Activated naive CD4-positive, alpha-beta T cell treated with anti-CD3 and anti-CD28 coated beads, Interleukin-2, amount 50 U/mL, for 24 hours (primary cell): ENCODE results near the gene DAZAP1.
A peak's percentile ranks its signal among the peaks of the same experiment; 100 is the strongest.

Source experiments
- H3K27ac Mint-ChIP-seq: one replicate; pipeline ENCODE4 v1.8.0; 2021; ENCODE audit warnings: mild to moderate bottlenecking, mixed read lengths
- H3K27me3 Mint-ChIP-seq: one replicate; pipeline ENCODE4 v1.8.0; 2021; ENCODE audit warnings: mixed read lengths
- H3K36me3 Mint-ChIP-seq: one replicate; pipeline ENCODE4 v1.8.0; 2021; ENCODE audit warnings: mixed read lengths
- H3K4me1 Mint-ChIP-seq: one replicate; pipeline ENCODE4 v1.8.0; 2021; ENCODE audit warnings: mixed read lengths
- H3K4me3 Mint-ChIP-seq: one replicate; pipeline ENCODE4 v1.8.0; 2021; ENCODE audit warnings: mild to moderate bottlenecking, mixed read lengths
- H3K9me3 Mint-ChIP-seq: one replicate; pipeline ENCODE4 v1.8.0; 2021; ENCODE audit warnings: mixed read lengths

Gene DAZAP1

GRCh38 chr19:1397838-1398237 is 9.5 kb upstream of the DAZAP1 start:
- H3K27me3 Mint-ChIP-seq = no peaks in the 10 kb centered on the region
- H3K9me3 Mint-ChIP-seq = no peaks in the 10 kb centered on the region
- H3K4me1 Mint-ChIP-seq = peaks cover 14% of the 10 kb centered on the region
- no peak overlapping the region for H3K4me3 Mint-ChIP-seq
- H3K27ac Mint-ChIP-seq = no peak overlapping the region
- H3K36me3 Mint-ChIP-seq = no peaks in the 10 kb centered on the region

- Mint-ChIP-seq H3K36me3 (no peaks in the 10 kb centered on the region), H3K27me3 (no peaks in the 10 kb centered on the region), H3K4me3 (no peak overlapping the region), H3K4me1 (peaks cover 16% of the 10 kb centered on the region), H3K27ac (no peak overlapping the region), H3K9me3 (no peaks in the 10 kb centered on the region)
Measured at GRCh38 chr19:1399079-1399478, 8.3 kb upstream of the DAZAP1 start.

DNA sequence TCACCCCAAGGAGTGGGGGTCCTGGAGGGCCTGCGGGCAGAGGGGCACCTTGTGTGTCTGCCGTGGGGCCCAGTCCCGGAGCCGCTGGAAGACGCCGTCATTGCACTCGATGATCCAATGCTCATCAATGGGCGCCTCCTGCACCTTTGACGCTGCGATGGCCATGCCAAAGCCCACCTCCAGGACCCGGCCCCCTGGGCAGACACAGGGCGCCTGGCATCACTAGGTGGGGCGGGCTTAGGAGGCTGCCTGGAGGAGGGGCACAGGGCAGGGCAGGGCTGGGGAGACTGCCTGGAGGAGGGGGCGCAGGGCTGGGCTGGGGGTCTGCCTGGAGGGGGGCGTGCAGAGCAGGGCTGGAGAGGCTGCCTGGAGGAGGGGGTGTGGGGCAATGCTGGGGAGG is 7.6 kb upstream of the DAZAP1 start:
- peaks cover 16% of the 10 kb centered on the region for H3K4me1 Mint-ChIP-seq
- H3K9me3 Mint-ChIP-seq = no peaks in the 10 kb centered on the region

GRCh38 chr19:1400281-1401137 is 6.9 kb upstream of the DAZAP1 start:
- H3K9me3 Mint-ChIP-seq = no peaks in the 10 kb centered on the region
- no peak overlapping the region for H3K27ac Mint-ChIP-seq
- H3K36me3 Mint-ChIP-seq = no peaks in the 10 kb centered on the region
- H3K27me3 Mint-ChIP-seq = no peaks in the 10 kb centered on the region
- H3K4me1 Mint-ChIP-seq = peaks cover 16% of the 10 kb centered on the region
- peak overlapping the region; percentile 68 for H3K4me3 Mint-ChIP-seq

More for the DNA sequence above, 7.6 kb upstream of the DAZAP1 start:
- Mint-ChIP-seq H3K27me3 (no peaks in the 10 kb centered on the region), H3K36me3 (no peaks in the 10 kb centered on the region), H3K4me3 (no peak overlapping the region), H3K27ac (no peak overlapping the region)

DNA sequence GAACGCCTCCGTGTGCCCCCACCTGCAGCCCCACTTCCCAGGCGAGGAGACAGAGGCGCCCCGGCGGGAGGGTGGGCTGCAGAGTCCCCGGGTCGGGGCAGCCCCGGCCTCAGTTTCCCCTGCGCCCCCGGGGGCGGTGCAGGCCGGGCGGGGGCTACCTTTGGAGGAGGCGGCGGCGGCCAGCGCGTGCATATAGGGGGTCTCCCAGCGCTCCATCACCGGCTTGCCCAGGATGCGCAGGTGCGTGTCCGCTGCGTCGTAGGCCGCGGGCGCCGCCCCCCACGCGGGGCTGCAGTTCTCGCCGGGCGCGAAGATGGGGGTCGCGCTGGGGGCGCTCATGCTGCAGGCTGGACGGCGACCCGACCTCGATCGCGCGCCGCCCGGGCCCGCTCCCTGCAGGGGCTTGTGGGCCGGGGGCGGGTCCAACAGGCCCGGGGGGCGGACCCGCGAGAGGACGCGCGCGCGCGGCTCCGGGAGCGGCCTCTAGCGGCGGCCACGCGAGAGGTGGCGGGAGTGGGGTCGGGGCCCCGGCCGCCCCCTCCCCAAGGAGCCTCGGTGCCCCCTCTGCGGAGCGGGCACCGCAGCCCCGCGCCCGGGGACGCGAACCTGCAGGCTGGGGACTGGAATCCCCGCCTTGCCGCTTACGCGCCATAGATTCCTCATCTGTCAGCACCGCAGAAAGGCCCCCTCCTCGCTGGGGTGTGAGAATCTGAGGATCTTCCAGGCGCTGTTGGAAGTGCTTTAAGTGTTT is 6.1 kb upstream of the DAZAP1 start, which contains the start of gene GAMT:
Gene GAMT (minus strand): TSS at position 405 of the 751 bp plus-strand sequence. CDS start 66 bp downstream, at position 339.
- Mint-ChIP-seq H3K27me3 (no peaks in the 10 kb centered on the region), H3K27ac (no peak within 1 kb of the TSS), H3K4me1 (peaks cover 12% of the 10 kb centered on the region), H3K4me3 (peak within 1 kb of the TSS; percentile 68), H3K36me3 (no peaks in the 10 kb centered on the region), H3K9me3 (no peaks in the 10 kb centered on the region)

DNA sequence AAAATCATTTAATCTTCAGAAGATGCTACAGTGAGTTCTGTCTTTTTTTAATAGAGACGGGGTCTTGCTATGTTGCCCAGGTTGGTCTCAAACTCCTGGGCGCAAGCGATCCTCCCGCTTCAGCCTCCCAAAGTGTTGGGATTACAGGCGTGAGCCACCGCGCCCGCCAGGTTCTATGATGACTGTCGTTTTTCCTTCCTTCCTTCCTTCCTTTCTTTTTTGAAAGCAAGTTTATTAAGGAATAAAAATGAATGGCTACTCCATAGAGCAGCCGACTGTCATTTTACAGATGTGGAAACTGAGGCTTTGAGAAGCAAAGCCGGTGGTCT is 5.5 kb upstream of the DAZAP1 start:
- peaks cover 15% of the 10 kb centered on the region for H3K4me1 Mint-ChIP-seq
- peak overlapping the region; percentile 63 for H3K4me3 Mint-ChIP-seq
- H3K36me3 Mint-ChIP-seq = no peaks in the 10 kb centered on the region
- H3K27me3 Mint-ChIP-seq = no peaks in the 10 kb centered on the region
- no peaks in the 10 kb centered on the region for H3K9me3 Mint-ChIP-seq
- H3K27ac Mint-ChIP-seq = no peak overlapping the region

DNA sequence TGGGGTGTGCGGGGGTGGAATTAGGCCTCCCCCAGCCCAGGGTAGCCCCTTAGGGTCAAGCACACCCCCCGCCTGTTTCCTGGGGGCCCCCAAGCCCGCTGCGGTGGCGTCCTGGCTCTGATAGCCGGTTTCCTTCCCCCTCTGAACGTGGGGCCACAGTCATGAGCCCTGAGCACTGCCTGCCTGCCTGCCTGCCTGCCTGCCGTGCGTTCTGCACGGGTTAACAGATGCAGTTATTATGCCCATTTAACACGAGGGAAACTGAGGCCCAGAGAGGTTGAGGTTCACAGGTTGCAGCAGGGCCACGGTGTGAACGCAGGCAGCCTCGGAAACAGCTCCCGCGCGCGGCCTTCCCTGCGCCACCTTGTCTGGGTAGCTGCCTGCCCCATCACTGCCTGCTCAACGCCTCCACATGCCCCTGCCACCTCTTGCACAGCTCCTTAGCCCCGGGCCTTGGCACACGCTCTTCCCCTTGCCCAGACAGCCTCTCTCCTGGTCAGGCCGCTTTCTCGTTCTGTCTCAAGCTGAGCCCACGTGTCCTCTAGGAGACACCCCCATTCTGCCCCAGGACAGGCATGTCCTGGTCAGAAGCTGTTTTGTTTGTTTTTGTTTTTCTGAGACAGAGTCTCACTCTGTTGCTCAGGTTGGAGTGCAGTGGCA is 4.8 kb upstream of the DAZAP1 start:
- Mint-ChIP-seq H3K9me3 (no peaks in the 10 kb centered on the region), H3K27me3 (no peaks in the 10 kb centered on the region), H3K4me3 (peak overlapping the region; percentile 73), H3K4me1 (peaks cover 15% of the 10 kb centered on the region), H3K27ac (peak overlapping the region; percentile 19), H3K36me3 (no peaks in the 10 kb centered on the region)

DNA sequence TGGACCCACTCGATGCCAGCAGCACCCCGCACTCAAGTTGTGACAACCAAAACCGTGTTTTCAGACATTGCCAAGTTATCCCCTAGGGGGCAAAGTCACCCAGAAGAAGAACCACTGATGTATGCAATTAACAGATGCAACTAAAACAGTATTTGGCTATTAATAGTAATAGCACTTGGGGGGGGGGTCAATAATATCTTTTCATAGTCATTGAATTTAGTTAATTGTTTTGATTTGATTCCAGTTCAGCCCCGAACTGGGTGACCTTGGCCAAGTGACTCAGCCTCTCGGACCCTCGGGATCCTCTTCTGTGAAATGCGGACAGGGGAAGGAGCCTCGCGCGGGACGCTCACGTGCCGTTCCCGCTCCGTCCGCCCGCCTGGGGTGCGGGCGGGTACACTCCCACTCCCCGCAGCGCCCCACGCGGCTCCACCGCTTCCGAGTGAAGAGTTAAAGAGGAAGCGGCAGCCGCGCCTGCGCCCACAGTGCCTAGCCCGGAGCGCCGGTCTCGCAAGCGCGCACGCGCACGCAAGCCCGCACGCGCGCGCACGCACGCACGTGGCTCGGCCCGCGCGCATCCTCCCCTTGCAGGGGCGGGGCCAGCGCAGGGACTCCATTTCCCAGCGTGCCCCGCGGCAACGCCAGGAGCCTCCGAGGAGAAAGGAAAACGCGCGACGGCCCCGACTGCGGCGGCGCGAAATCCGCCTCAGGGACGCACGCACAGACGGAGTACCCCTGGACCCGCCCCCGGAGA is 435 bp upstream of the DAZAP1 start:
- Mint-ChIP-seq H3K4me1 (peaks cover 43% of the 10 kb centered on the region), H3K27ac (peak overlapping the region; percentile 72), H3K36me3 (peaks cover 6% of the 10 kb centered on the region), H3K9me3 (no peaks in the 10 kb centered on the region), H3K27me3 (no peaks in the 10 kb centered on the region), H3K4me3 (peak overlapping the region; percentile 78)

DNA sequence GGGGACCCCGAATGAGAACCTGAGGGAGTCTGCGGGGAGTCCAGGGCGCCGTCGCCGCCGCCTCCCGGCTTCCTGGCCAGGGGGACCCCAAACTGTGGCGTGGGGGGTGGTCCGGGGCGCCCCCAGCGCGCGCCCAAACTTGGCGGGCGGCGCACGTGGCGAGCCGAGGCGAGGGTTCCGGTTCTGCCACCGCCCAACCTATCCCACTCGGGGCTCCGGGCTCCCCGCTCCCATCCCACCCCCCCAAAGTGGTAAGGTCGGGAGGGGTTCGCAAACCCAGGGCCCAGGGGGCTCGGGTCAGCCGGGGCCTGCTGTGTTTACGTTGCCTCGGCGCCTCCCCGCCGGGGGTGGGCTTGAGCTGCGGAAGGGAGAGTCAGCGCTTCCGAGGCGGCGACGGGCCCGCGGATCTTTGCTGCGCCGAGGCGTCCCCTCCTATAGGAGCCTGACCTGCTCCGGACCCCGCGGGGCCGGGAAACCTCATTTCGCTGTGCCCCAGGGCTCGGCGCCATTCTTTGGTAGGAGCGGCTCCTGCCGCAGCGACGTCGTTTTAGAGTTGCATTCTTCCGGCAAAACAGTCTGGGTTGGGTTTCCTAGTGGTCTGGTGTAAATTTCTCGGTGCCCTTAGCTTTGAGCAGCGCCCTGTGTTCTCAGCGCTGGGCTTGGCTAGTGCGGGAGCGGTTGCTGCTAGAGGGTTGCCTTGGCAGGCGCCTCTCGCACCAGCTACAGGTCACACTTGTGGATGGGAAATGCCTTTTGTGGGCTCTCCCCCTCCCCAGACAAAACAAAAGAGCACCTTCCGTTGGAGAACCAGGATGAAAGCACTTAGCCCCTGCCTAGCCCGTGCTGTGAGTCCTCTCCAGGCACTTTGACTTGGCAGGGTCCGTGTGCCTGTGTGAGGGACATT is 1.2 kb downstream of the DAZAP1 start:
- Mint-ChIP-seq H3K27ac (peak overlapping the region; percentile 95), H3K36me3 (peaks cover 7% of the 10 kb centered on the region), H3K4me1 (peaks cover 46% of the 10 kb centered on the region), H3K9me3 (no peaks in the 10 kb centered on the region), H3K4me3 (peak overlapping the region; percentile 97), H3K27me3 (no peaks in the 10 kb centered on the region)

DNA sequence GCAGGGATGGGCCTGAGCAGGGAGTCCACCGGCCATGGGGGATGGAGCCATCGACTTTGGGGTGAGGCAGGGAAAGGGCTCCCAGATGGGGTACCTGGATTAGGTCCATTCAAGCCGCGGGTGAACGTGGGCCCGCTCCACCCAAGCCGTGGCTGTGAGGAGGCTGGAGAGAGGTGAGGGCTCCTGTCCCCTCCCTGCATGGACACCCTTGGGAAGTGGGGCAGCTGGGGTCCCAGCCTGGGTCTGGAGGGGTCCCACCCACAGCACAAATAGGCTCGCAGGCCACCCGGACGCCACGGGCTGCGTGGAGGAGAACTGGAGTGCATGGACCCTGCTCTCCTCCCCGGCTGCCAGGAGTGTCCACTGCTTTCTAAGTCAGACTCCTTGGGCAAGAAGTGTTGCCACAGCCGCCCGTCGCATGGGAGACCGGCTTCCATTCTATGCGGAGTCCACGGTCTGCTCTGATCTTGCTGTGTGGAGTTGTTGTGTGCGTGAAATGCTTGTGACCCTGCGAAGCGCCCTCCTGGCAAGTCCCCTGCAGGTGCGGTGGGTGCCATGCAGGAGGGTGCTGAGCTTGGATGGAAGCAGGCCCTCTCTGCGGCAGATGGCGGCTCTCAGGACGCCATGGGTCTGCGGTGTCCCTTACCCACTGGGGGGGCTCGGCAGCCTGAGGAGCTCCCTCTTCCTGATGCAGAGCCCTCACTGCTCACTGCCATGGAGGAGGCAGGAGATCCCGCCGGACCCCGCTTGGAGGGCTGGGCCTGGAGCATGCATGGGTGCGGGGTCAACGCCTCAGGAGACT is 2.0 kb downstream of the DAZAP1 start:
- Mint-ChIP-seq H3K4me3 (peak overlapping the region; percentile 97), H3K27me3 (no peaks in the 10 kb centered on the region), H3K36me3 (peaks cover 7% of the 10 kb centered on the region), H3K4me1 (peaks cover 54% of the 10 kb centered on the region), H3K27ac (peak overlapping the region; percentile 95), H3K9me3 (no peaks in the 10 kb centered on the region)

DNA sequence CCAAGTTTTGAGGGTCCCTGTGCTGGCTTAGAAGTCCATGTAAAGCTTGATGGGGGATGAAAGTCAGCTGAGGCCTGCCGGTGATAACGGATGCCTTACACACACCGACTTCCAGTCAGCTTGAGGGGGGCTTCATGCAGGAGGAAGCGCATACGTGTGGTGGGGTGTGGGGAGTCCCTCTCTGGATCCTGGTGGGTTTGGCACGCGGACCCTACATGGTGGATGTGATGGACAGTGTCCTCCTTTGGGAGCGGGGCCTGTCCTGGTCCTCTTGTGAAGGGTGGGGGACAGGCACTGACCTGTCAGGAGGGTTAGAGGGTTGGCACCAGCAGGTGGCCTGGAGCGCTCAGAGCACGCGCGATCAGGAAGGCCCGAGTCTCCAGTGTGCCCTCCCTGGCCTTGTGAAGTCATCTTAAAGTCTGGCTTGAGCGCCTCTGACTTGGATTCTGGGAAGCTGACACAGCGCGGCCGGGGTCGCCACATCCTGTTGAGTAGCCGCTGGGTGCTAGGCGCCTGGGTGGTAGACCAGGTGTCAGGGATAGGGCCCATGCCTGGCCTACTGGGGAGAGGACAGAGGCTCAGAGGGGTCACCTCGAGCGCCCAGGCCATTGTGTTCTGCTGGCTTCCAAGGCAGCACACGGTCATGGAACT is 2.9 kb downstream of the DAZAP1 start:
- H3K4me1 Mint-ChIP-seq = peaks cover 60% of the 10 kb centered on the region
- peaks cover 7% of the 10 kb centered on the region for H3K36me3 Mint-ChIP-seq
- H3K4me3 Mint-ChIP-seq = peak overlapping the region; percentile 97
- no peaks in the 10 kb centered on the region for H3K9me3 Mint-ChIP-seq
- H3K27me3 Mint-ChIP-seq = no peaks in the 10 kb centered on the region
- H3K27ac Mint-ChIP-seq = peak overlapping the region; percentile 48

DNA sequence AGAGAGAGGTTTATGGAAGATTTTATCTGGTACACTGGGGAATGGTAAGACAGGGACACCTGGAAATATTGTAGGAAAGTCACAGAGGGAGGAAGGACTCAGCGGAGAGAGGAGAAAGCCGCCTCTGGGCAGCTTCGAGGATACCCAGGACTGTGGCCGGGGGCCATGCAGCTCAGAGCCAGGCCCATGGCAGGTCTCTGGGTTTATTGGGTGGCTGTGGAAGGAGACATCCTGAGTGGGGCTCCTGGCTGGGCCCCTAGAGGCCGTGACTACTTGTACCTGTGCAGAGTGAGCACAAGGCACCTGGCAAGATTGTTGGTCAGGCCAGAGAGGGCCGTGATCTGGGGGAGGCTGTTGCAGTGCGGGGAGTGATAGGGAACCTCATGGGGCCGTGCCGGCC is 3.4 kb downstream of the DAZAP1 start:
- no peaks in the 10 kb centered on the region for H3K27me3 Mint-ChIP-seq
- peak overlapping the region; percentile 48 for H3K27ac Mint-ChIP-seq
- no peaks in the 10 kb centered on the region for H3K9me3 Mint-ChIP-seq
- peak overlapping the region; percentile 97 for H3K4me3 Mint-ChIP-seq
- peaks cover 9% of the 10 kb centered on the region for H3K36me3 Mint-ChIP-seq
- H3K4me1 Mint-ChIP-seq = peaks cover 66% of the 10 kb centered on the region
